A673 (cell line): Measurements from ENCODE around the gene ADAMTS7. TPM values are rescaled to one million over a fixed set of nuclear protein-coding genes. Genes with fewer than 3 reads are reported as not detected.

ENCODE experiments used
- BruUV-seq: library from RNA; stranded (reverse); fragments of 400-500 nt; replicated peaks from 2 replicates; lab custom pipeline; 2021; lab: Mats Ljungman, UMichigan
- CTCF ChIA-PET: fragments of 300-600 bp; sonication (Branson Sonifier 250); formaldehyde crosslinking; loops from one replicate; lab custom pipeline; 2022; ENCODE audit warnings: antibody characterized with exemption; lab: Charles Lee
- POLR2A ChIA-PET: fragments of 300-600 bp; sonication (Branson Sonifier 250); formaldehyde crosslinking; loops from one replicate; lab custom pipeline; 2022; ENCODE audit warnings: antibody characterized with exemption; ENCODE audit not compliant: low non-redundant PET; lab: Charles Lee
- DNase-seq: peaks from one replicate; pipeline ENCODE4 v3.0.0-alpha.2; 2015; ENCODE audit warnings: low spot score
- H3K27ac ChIP-seq: fragments of 200-600 bp; sonication (generic); 2 replicates; pipeline ENCODE4 v1.5.1; 2016; ENCODE audit warnings: mixed run types, low read depth, mild to moderate bottlenecking, mixed read lengths, antibody characterized with exemption, low read length; ENCODE audit not compliant: poor library complexity, severe bottlenecking
- H3K27me3 ChIP-seq: fragments of 200-600 bp; sonication (generic); replicated peaks from 2 replicates; pipeline ENCODE4 v1.6.1; 2017; ENCODE audit warnings: mixed run types, low read depth, mild to moderate bottlenecking, mixed read lengths, antibody characterized with exemption, low read length; ENCODE audit not compliant: insufficient read depth, poor library complexity
- H3K36me3 ChIP-seq: fragments of 200-600 bp; sonication (generic); 2 replicates; pipeline ENCODE4 v1.6.1; 2016; ENCODE audit warnings: mixed run types, mild to moderate bottlenecking, mixed read lengths, antibody characterized with exemption, low read length; ENCODE audit not compliant: insufficient read depth, poor library complexity, severe bottlenecking
- H3K4me1 ChIP-seq: fragments of 200-600 bp; sonication (generic); 2 replicates; pipeline ENCODE4 v1.6.1; 2017; ENCODE audit warnings: mixed run types, mild to moderate bottlenecking, mixed read lengths, antibody characterized with exemption, low read length; ENCODE audit not compliant: insufficient read depth, poor library complexity, severe bottlenecking
- H3K4me3 ChIP-seq: fragments of 200-600 bp; sonication (generic); 2 replicates; pipeline ENCODE4 v1.5.1; 2016; ENCODE audit warnings: low read depth, mixed run types, mild to moderate bottlenecking, mixed read lengths, low read length; ENCODE audit not compliant: poor library complexity, severe bottlenecking
- H3K9me3 ChIP-seq: fragments of 200-600 bp; sonication (generic); 2 replicates; pipeline ENCODE4 v1.6.1; 2016; ENCODE audit warnings: mixed run types, low read depth, mild to moderate bottlenecking, mixed read lengths, antibody characterized with exemption, low read length; ENCODE audit not compliant: poor library complexity, severe bottlenecking
- EZH2 ChIP-seq: fragments of 200-600 bp; sonication (generic); IDR thresholded peaks from 2 replicates; pipeline ENCODE4 v1.6.1; 2017; ENCODE audit warnings: borderline replicate concordance, low read depth, mild to moderate bottlenecking, mixed read lengths, antibody characterized with exemption, low read length; ENCODE audit not compliant: poor library complexity, severe bottlenecking
- intact Hi-C: fragments of 100-400 bp; cut with micrococcal nuclease; formaldehyde crosslinking; loops from one replicate; pipeline ENCODE4 v1.10.0; 2022; ENCODE audit not compliant: unreplicated experiment
- total RNA-seq: library from RNA; stranded (reverse); gene quantifications from 2 replicates; pipeline ENCODE4 v1.2.3, GENCODE V29; 2021
- TF ChIP-seq, protein P1 (sequence below): fragments of 300-800, 200-600 bp; sonication (generic); conservative IDR thresholded peaks from 2 replicates; pipeline ENCODE4 v1.5.1; 2017; ENCODE audit warnings: low read depth, mild to moderate bottlenecking, antibody characterized with exemption, low read length, moderate library complexity, mixed read lengths

The ADAMTS7 gene
- total RNA-seq, 1 experiment from 2014 or later, result 0.41 TPM

DNA sequence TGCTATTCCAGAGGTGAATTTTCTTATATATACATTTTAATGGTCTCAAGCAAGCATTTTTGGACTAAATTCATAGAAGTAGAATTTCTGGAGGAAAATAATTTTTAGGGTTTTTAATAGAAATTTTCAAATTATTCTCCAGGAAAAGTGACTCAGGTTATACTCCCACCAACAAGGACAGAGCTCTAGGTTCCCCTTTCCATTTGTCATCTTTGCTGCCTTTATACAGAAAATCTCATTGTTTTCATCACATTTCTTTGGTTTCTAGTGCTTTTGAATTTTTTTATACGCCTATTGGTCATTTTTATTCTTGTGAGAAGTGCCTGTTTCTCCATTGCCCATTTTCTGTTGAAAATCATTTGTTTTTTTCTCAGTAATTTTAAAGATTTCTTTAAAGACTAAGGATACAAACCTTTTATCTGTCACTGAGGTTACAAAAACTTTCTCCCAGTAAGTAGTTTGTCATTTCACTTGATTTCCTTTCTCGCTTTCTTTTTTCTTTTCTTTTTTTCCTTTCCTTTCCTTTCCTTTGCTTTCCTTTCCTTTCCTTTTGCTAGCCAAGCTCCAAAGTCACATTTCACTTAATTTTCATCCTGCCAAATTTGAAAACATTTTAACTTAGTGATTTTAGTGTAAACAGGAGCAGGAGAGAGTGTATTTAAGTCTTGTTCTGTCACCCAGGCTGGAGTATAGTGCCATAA, 93.2 kb downstream of the ADAMTS7 start:
- no peak overlapping the region for H3K4me3 ChIP-seq
- intact Hi-C loops, result no loop called here
- no peak for DNase-seq
- ChIA-PET POLR2A (no interaction called here), CTCF (no interaction called here)
- no peaks in the 10 kb centered on the region for H3K4me1 ChIP-seq
- no peaks in the 10 kb centered on the region for H3K36me3 ChIP-seq
- H3K27me3 ChIP-seq, result peaks cover 41% of the 10 kb centered on the region
- H3K9me3 ChIP-seq, result no peaks in the 10 kb centered on the region
- BruUV-seq, result no TSS peak
- H3K27ac ChIP-seq, result no peak overlapping the region
- TF ChIP-seq, protein P1, sequence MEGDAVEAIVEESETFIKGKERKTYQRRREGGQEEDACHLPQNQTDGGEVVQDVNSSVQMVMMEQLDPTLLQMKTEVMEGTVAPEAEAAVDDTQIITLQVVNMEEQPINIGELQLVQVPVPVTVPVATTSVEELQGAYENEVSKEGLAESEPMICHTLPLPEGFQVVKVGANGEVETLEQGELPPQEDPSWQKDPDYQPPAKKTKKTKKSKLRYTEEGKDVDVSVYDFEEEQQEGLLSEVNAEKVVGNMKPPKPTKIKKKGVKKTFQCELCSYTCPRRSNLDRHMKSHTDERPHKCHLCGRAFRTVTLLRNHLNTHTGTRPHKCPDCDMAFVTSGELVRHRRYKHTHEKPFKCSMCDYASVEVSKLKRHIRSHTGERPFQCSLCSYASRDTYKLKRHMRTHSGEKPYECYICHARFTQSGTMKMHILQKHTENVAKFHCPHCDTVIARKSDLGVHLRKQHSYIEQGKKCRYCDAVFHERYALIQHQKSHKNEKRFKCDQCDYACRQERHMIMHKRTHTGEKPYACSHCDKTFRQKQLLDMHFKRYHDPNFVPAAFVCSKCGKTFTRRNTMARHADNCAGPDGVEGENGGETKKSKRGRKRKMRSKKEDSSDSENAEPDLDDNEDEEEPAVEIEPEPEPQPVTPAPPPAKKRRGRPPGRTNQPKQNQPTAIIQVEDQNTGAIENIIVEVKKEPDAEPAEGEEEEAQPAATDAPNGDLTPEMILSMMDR, result no peak
- no peak for TF ChIP-seq EZH2

DNA sequence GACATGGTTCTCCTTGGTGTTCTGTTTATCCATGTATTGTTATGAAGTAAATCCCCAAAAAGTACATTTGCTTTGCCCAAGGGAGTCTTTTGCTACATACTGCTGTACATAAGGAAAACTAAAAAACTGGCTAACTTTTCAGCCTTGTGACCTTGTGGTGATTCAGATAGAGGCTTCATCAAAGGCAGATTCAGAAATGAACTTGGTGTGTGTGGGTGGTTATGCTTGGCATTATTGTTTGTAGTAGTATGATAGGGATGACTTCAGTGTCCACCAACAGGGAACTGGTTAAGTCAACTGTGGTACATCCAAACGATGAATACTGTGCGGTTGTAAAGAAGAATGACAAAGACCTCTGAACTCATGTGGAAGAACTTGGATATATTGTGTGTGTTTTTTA, 94.6 kb downstream of the ADAMTS7 start:
- H3K4me1 ChIP-seq, result no peaks in the 10 kb centered on the region
- no peaks in the 10 kb centered on the region for H3K36me3 ChIP-seq
- no peak overlapping the region for H3K4me3 ChIP-seq
- BruUV-seq, result no TSS peak
- intact Hi-C loops, result no loop called here
- no peak for TF ChIP-seq EZH2
- TF ChIP-seq, protein P1, result no peak
- no peaks in the 10 kb centered on the region for H3K9me3 ChIP-seq
- POLR2A ChIA-PET, result no interaction called here
- H3K27me3 ChIP-seq, result peaks cover 43% of the 10 kb centered on the region
- H3K27ac ChIP-seq, result no peak overlapping the region
- CTCF ChIA-PET, result no interaction called here
- no peak for DNase-seq

DNA sequence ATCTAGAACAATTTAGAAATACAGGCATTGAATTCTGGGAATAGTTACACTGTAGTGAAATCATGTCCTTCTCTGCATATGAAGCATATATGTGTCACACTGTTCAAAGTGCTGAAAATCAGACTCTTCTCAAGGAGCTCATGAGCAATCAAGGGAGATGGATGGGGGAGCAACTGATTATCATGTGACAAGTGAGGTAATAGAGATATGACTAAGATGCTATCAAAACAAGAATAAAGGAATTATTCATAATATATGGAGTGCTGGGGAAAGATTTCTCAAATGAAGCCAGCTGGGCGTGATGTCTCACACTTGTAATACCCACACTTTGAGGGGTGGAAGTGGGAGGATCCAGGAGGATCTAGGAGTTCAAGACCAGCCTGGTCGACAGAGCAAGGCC, 95.3 kb downstream of the ADAMTS7 start:
- Histone ChIP-seq H3K9me3 (no peaks in the 10 kb centered on the region), H3K4me1 (no peaks in the 10 kb centered on the region), H3K27me3 (peaks cover 43% of the 10 kb centered on the region), H3K4me3 (no peak overlapping the region), H3K36me3 (no peaks in the 10 kb centered on the region), H3K27ac (no peak overlapping the region)
- no peak for DNase-seq
- intact Hi-C loops, result no loop called here
- POLR2A ChIA-PET, result no interaction called here
- CTCF ChIA-PET, result no interaction called here
- BruUV-seq, result no TSS peak
- TF ChIP-seq EZH2, result no peak
- TF ChIP-seq, protein P1, result no peak
